Prostate gland (tissue), 2 donors: ENCODE data around the gene MDGA2. TPM values are rescaled to one million over a fixed set of nuclear protein-coding genes. Genes with fewer than 3 reads are reported as not detected.

ENCODE experiments used
- DNase-seq: peaks from one replicate; pipeline ENCODE4 v3.0.0-alpha.2; 2019; ENCODE audit warnings: low spot score
- H3K27ac ChIP-seq, 2 donors: fragments of 200-600 bp; sonication (generic); 2 replicates each; pipeline ENCODE4 v1.5.1; 2017 to 2019
- H3K27me3 ChIP-seq: fragments of 200-600 bp; sonication (generic); replicated peaks from 2 replicates; pipeline ENCODE4 v1.5.1; 2019; ENCODE audit not compliant: insufficient read depth
- H3K36me3 ChIP-seq, 2 donors: fragments of 200-600 bp; sonication (generic); 1 replicate in 1 of 2; 2 replicates in 1 of 2; pipeline versions ENCODE4 v1.5.1 to v1.8.1; 2017 to 2019
- H3K4me1 ChIP-seq: fragments of 200-600 bp; sonication (generic); replicated peaks from 2 replicates; pipeline ENCODE4 v1.5.1; 2019
- H3K4me3 ChIP-seq, 2 donors: fragments of 200-600 bp; sonication (generic); 2 replicates each; pipeline ENCODE4 v1.5.1; 2017 to 2019
- H3K9me3 ChIP-seq: fragments of 200-600 bp; sonication (generic); 2 replicates; pipeline ENCODE4 v1.5.1; 2017
- CTCF ChIP-seq, 4 experiments: fragments of 200-600 bp in 2 of 4; fragments of 450-650 bp in 2 of 4; sonication (generic) in 2 of 4; IDR thresholded peaks; 1 replicate in 3 of 4; 2 replicates in 1 of 4; pipeline ENCODE4 v1.5.1; 2016 to 2019; ENCODE audit warnings: antibody characterized with exemption in 4 of 4, mild to moderate bottlenecking in 2 of 4, moderate library complexity in 2 of 4
- POLR2A ChIP-seq: fragments of 450-650 bp; IDR thresholded peaks from one replicate; pipeline ENCODE4 v1.6.1; 2016; ENCODE audit warnings: antibody characterized with exemption, mild to moderate bottlenecking
- POLR2AphosphoS5 ChIP-seq: sonication (generic); formaldehyde crosslinking; IDR thresholded peaks from one replicate; pipeline ENCODE4 v1.6.1; 2017; ENCODE audit warnings: antibody characterized with exemption
- WGBS: methylation state at CpG from one replicate; pipeline ENCODE4 v1.1.5; 2018; 5-methylcytosine and 5-hydroxymethylcytosine counted together
- intact Hi-C: fragments of 100-400 bp; cut with DNase I; formaldehyde crosslinking; loops from one replicate; pipeline ENCODE4 v1.14.2; 2022
- total RNA-seq, 2 donors: library from RNA; depleted of rRNA; stranded (reverse); fragments of >200 nt; gene quantifications; one replicate each; pipeline ENCODE4 v1.1.0, GENCODE V29; 2016

MDGA2 gene
- total RNA-seq, 2 donors from 2014 or later = 2.1 TPM; not detected in 1

- H3K27me3 ChIP-seq = no peaks in the 10 kb centered on the region
- no peak overlapping the region for H3K4me3 ChIP-seq
- H3K4me1 ChIP-seq = no peaks in the 10 kb centered on the region
- 83% methylated on average over 2 of the region's 2 CpGs for WGBS
- no peak overlapping the region for H3K27ac ChIP-seq
- TF ChIP-seq POLR2AphosphoS5 (no peak), POLR2A (no peak), CTCF (IDR thresholded peaks at IDR 0.05) (no peak)
- intact Hi-C loops = no loop called here
- H3K9me3 ChIP-seq = no peaks in the 10 kb centered on the region
- no peaks in the 10 kb centered on the region for H3K36me3 ChIP-seq
- no peak for DNase-seq
These were observed 12.9 kb downstream of the MDGA2 start for GRCh38 chr14:47662466-47662865.

GRCh38 chr14:47660158-47660557, 15.2 kb downstream of the MDGA2 start:
- intact Hi-C loops = no loop called here
- Histone ChIP-seq H3K9me3 (no peaks in the 10 kb centered on the region), H3K27me3 (no peaks in the 10 kb centered on the region), H3K36me3 (no peaks in the 10 kb centered on the region), H3K4me3 (no peak overlapping the region), H3K27ac (no peak overlapping the region), H3K4me1 (no peaks in the 10 kb centered on the region)
- no peak for TF ChIP-seq POLR2A
- TF ChIP-seq CTCF (IDR thresholded peaks at IDR 0.05) = no peak
- TF ChIP-seq POLR2AphosphoS5 = no peak
- no peak for DNase-seq
- WGBS = 84% methylated on average over 2 of the region's 2 CpGs

GRCh38 chr14:47658041-47658440, 17.4 kb downstream of the MDGA2 start:
- H3K36me3 ChIP-seq = no peaks in the 10 kb centered on the region
- H3K27me3 ChIP-seq = no peaks in the 10 kb centered on the region
- 85% methylated on average over 1 of the region's 1 CpG for WGBS
- no peak overlapping the region for H3K27ac ChIP-seq
- no peak for DNase-seq
- no peaks in the 10 kb centered on the region for H3K9me3 ChIP-seq
- TF ChIP-seq CTCF (IDR thresholded peaks at IDR 0.05) (no peak), POLR2AphosphoS5 (no peak), POLR2A (no peak)
- H3K4me3 ChIP-seq = no peak overlapping the region
- intact Hi-C loops = no loop called here
- H3K4me1 ChIP-seq = no peaks in the 10 kb centered on the region

- H3K4me3 ChIP-seq = no peak overlapping the region
- intact Hi-C loops = no loop called here
- TF ChIP-seq CTCF (IDR thresholded peaks at IDR 0.05) (no peak), POLR2A (no peak), POLR2AphosphoS5 (no peak)
- no peak for DNase-seq
- WGBS = 90% methylated on average over 3 of the region's 3 CpGs
- no peaks in the 10 kb centered on the region for H3K36me3 ChIP-seq
- H3K4me1 ChIP-seq = no peaks in the 10 kb centered on the region
- no peak overlapping the region for H3K27ac ChIP-seq
- no peaks in the 10 kb centered on the region for H3K27me3 ChIP-seq
- H3K9me3 ChIP-seq = no peaks in the 10 kb centered on the region
These were observed 18.3 kb downstream of the MDGA2 start for GRCh38 chr14:47657143-47657542.

GRCh38 chr14:47651337-47651736, 24.1 kb downstream of the MDGA2 start:
- no peak for DNase-seq
- no peaks in the 10 kb centered on the region for H3K27me3 ChIP-seq
- intact Hi-C loops = no loop called here
- H3K4me3 ChIP-seq = no peak overlapping the region
- no peaks in the 10 kb centered on the region for H3K4me1 ChIP-seq
- TF ChIP-seq CTCF (IDR thresholded peaks at IDR 0.05) = no peak
- TF ChIP-seq POLR2A = no peak
- no peak for TF ChIP-seq POLR2AphosphoS5
- H3K27ac ChIP-seq = no peak overlapping the region
- H3K9me3 ChIP-seq = no peaks in the 10 kb centered on the region
- WGBS = 88% methylated on average over 5 of the region's 5 CpGs
- no peaks in the 10 kb centered on the region for H3K36me3 ChIP-seq
